Breast epithelium (tissue), 3 donors: ENCODE results near the gene BDNF.

Experiments used
- CTCF ChIP-seq, 3 donors: fragments of 450-650 bp; IDR thresholded peaks; one replicate each; pipeline ENCODE4 v1.5.1; 2016 to 2017; ENCODE audit warnings: antibody characterized with exemption in 3 of 3, mild to moderate bottlenecking in 3 of 3, moderate library complexity in 3 of 3
- POLR2A ChIP-seq: fragments of 450-650 bp; IDR thresholded peaks from one replicate; pipeline ENCODE4 v1.6.1; 2016; ENCODE audit warnings: antibody characterized with exemption, mild to moderate bottlenecking, moderate library complexity
- POLR2AphosphoS5 ChIP-seq, 3 donors: sonication (generic); formaldehyde crosslinking; IDR thresholded peaks; one replicate each; pipeline ENCODE4 v1.6.1; 2017; ENCODE audit warnings: antibody characterized with exemption in 3 of 3

DNA sequence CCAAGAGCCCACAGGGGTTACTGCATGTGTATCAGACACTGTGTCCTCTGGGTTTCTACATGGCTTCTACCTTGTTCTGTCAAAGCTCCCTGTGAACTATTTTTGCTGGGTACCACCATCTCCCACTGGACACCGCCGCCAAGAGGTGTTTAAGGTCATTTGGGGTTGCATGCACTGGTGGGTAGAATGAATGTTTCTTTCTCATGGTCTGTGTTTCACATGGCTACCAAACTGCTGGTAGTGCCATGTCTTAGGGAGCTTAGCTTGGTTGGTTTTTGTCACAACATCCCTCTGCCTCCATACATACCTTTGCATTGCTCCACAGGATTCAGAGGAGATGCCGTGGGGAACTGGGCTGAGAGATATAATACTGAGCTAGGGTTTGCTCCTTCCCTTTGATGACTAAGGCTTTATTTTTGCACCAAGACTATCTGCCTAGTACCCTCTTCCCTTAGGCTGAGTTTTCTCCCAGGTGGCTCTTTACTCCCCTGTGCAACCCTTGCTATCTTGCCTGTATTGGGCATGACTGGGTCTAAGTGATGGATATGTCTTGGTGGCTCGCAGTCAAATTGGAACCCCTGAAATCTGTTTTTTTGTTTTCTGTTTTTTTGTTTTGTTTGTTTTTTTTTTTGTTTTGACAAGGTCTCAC is 73.2 kb downstream of the BDNF start:
- TF ChIP-seq CTCF (IDR thresholded peaks at IDR 0.05) (no peak), POLR2A (no peak), POLR2AphosphoS5 (IDR thresholded peaks at IDR 0.05) (no peak)
